ENCODE measurements around the gene GIMAP6. TPM values are rescaled to one million over a fixed set of nuclear protein-coding genes. Genes with fewer than 3 reads are reported as not detected.

The GIMAP6 gene
- total and polyA plus RNA-seq, 2 of the 8 experiments (the other 6 are each of a cell fraction or from before 2014, with no cell fraction given) = not detected

DNA sequence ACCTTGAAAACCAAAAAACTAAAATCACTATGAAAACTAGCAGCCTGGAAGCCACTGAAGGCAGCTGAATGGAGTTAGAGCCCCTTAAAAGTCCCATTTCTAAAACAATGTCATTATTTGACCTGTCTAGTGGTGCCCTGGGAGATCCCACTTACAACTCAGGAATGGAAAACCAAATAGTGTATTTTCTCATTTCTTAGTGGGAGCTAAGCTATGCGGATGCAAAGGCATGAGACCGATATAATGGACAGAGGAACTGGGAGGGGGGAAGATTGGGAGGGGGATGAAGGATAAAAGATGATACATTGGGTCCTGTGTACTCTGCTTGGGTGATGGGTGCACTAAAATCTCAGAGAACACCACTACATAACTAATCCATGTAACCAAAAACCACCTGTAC lies 43.5 kb upstream of the GIMAP6 start:
- Histone ChIP-seq H3K23ac (ENCODE audit: insufficient read length) (no peak overlapping the region), H3K4me2 (ENCODE audit: insufficient read depth in 1 of 2, low read depth in 2 of 2, low read length in 2 of 2) (no peak overlapping the region), H3K79me2 (ENCODE audit: control insufficient read depth in 1 of 2, insufficient read depth in 2 of 2, low read length in 2 of 2) (no peaks in the 10 kb centered on the region), H3K14ac (ENCODE audit: insufficient read length) (no peak overlapping the region), H2AK5ac (ENCODE audit: low read depth, low read length) (no peak overlapping the region), H3K4me3 (ENCODE audit: extremely low read depth in 1 of 4, insufficient read depth in 2 of 4, low read depth in 3 of 4, low read length in 4 of 4) (no peak overlapping the region), H3K18ac (ENCODE audit: extremely low read depth, low read length) (no peak overlapping the region), H3K23me2 (ENCODE audit: low read depth, low read length) (no peaks in the 10 kb centered on the region), H2BK120ac (replicated peaks; ENCODE audit: low read depth, low read length) (no peak overlapping the region), H4K5ac (ENCODE audit: insufficient read length, low read depth, low read length) (no peak overlapping the region), H2BK5ac (ENCODE audit: low read depth, low read length) (no peak overlapping the region), H2BK12ac (ENCODE audit: low read depth, low read length) (no peak overlapping the region), H2BK20ac (ENCODE audit: low read length) (no peak overlapping the region), H3K36me3 (ENCODE audit: control insufficient read depth in 2 of 4, insufficient read depth in 4 of 4, low read length in 3 of 4) (no peaks in the 10 kb centered on the region), H3K27me3 (replicated peaks in 1 of 4; ENCODE audit: control insufficient read depth in 3 of 4, extremely low read depth in 1 of 4, insufficient read depth in 3 of 4, low read length in 3 of 4) (no peaks in the 10 kb centered on the region), H3K9me3 (ENCODE audit: insufficient read depth in 2 of 2, low read depth in 1 of 2, low read length in 1 of 2) (peaks cover 0 to 5% of the 10 kb centered on the region in 2 experiments; a peak in 1 of 4 replicates), H3K79me1 (ENCODE audit: low read depth, low read length) (no peaks in the 10 kb centered on the region), H3K4ac (replicated peaks; ENCODE audit: insufficient read length, low read depth, low read length) (no peak overlapping the region), H4K20me1 (replicated peaks in 1 of 2; ENCODE audit: control insufficient read depth in 1 of 2, insufficient read depth in 2 of 2, low read length in 2 of 2) (no peaks in the 10 kb centered on the region), H3K27ac (ENCODE audit: low read depth, low read length) (no peak overlapping the region), H4K8ac (ENCODE audit: extremely low read depth, insufficient read depth, low read length) (no peak overlapping the region), H3K9ac (replicated peaks in 1 of 4; ENCODE audit: extremely low read depth in 1 of 4, low read depth in 3 of 4, low read length in 3 of 4) (no peak overlapping the region), H4K91ac (replicated peaks; ENCODE audit: insufficient read length, low read length) (no peak overlapping the region), H2AFZ (ENCODE audit: low read length) (no peak overlapping the region), H2BK15ac (ENCODE audit: low read length) (no peak overlapping the region), H3K56ac (replicated peaks; ENCODE audit: insufficient read length, low read depth, low read length) (no peak overlapping the region), H3K4me1 (replicated peaks in 1 of 4; ENCODE audit: control insufficient read depth in 3 of 4, insufficient read depth in 4 of 4, low read length in 3 of 4) (no peaks in the 10 kb centered on the region)
- FAIRE-seq (no peak), DNase-seq (ENCODE audit: low read depth in 1 of 2, low spot score in 2 of 2) (no peak)
- ChIA-PET POLR2A (ENCODE audit: partially characterized antibody) (no interaction called here), CTCF (ENCODE audit: partially characterized antibody) (no interaction called here)
- WGBS, 2 experiments (ENCODE audit: extremely low coverage in 1 of 2, insufficient coverage in 1 of 2, insufficient read length in 1 of 2, insufficient replicate concordance in 2 of 2, low coverage in 1 of 2, low lambda C conversion rate in 2 of 2, missing lambda C conversion rate in 1 of 2) = 76% methylated on average over 2 of the region's 2 CpGs; no CpG with 5 or more reads in 1 of the 2 experiments
- TF ChIP-seq CHD2 (IDR thresholded peaks at IDR 0.05; ENCODE audit: low read length) (no peak), YY1 (IDR thresholded peaks at IDR 0.05; ENCODE audit: low read depth, low read length) (no peak), GTF2F1 (IDR thresholded peaks at IDR 0.05; ENCODE audit: borderline replicate concordance, low read depth, low read length) (no peak), TBP (IDR thresholded peaks at IDR 0.05; ENCODE audit: low read depth, low read length) (no peak), EZH2 (IDR thresholded peaks at IDR 0.05; ENCODE audit: low read depth, low read length, severe bottlenecking) (no peak), SP4 (IDR thresholded peaks at IDR 0.05; ENCODE audit: low read length) (no peak), POLR2AphosphoS5 (IDR thresholded peaks at IDR 0.05; ENCODE audit: low read depth, low read length) (no peak), RNF2 (IDR thresholded peaks at IDR 0.05; ENCODE audit: borderline replicate concordance, low read depth, low read length, missing control alignments, poor library complexity, severe bottlenecking) (no peak), FOSL1 (IDR thresholded peaks at IDR 0.05; ENCODE audit: insufficient read depth, low read depth, low read length) (no peak), TCF12 (IDR thresholded peaks at IDR 0.05; ENCODE audit: low read depth, low read length) (no peak), RBBP5 (IDR thresholded peaks at IDR 0.05; ENCODE audit: borderline replicate concordance, low read depth, low read length) (no peak)
- TF ChIP-seq, protein P1, sequence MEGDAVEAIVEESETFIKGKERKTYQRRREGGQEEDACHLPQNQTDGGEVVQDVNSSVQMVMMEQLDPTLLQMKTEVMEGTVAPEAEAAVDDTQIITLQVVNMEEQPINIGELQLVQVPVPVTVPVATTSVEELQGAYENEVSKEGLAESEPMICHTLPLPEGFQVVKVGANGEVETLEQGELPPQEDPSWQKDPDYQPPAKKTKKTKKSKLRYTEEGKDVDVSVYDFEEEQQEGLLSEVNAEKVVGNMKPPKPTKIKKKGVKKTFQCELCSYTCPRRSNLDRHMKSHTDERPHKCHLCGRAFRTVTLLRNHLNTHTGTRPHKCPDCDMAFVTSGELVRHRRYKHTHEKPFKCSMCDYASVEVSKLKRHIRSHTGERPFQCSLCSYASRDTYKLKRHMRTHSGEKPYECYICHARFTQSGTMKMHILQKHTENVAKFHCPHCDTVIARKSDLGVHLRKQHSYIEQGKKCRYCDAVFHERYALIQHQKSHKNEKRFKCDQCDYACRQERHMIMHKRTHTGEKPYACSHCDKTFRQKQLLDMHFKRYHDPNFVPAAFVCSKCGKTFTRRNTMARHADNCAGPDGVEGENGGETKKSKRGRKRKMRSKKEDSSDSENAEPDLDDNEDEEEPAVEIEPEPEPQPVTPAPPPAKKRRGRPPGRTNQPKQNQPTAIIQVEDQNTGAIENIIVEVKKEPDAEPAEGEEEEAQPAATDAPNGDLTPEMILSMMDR (IDR thresholded peaks at IDR 0.05; ENCODE audit: control extremely low read depth in 1 of 3, insufficient read depth in 1 of 3, low read depth in 1 of 3, low read length in 3 of 3) = no peak

All from H1 (cell line).